Measurements from ENCODE around the gene NELL1. TPM values are rescaled to one million over a fixed set of nuclear protein-coding genes. Genes with fewer than 3 reads are reported as not detected.

The NELL1 gene
- total and polyA plus RNA-seq, 2 donors: 1.4 to 4.3 TPM

GRCh38 chr11:21546703-21547102, 877.3 kb downstream of the NELL1 start:
- Histone ChIP-seq H3K9me3 (ENCODE audit: control insufficient read depth in 2 of 2, insufficient read depth in 1 of 2, low read length in 1 of 2) (no peaks in the 10 kb centered on the region), H3K36me3 (ENCODE audit: control insufficient read depth in 2 of 2, insufficient read depth in 2 of 2, low read length in 1 of 2) (no peaks in the 10 kb centered on the region), H3K4me3 (ENCODE audit: low read length in 2 of 2) (no peak overlapping the region), H3K4me1 (ENCODE audit: control insufficient read depth in 2 of 2, insufficient read depth in 2 of 2, low read length in 2 of 2) (no peaks in the 10 kb centered on the region), H3K27me3 (ENCODE audit: control insufficient read depth in 2 of 2, insufficient read depth in 1 of 2, low read length in 1 of 2) (no peaks in the 10 kb centered on the region), H3K27ac (ENCODE audit: low read depth in 1 of 2, low read length in 1 of 2) (no peak overlapping the region)
- 85% methylated on average over 1 of the region's 1 CpG for WGBS
- no peak for DNase-seq (ENCODE audit: low read depth in 6 of 9, low spot score in 9 of 9)

- Histone ChIP-seq H3K9me3 (ENCODE audit: control insufficient read depth in 2 of 2, insufficient read depth in 1 of 2, low read length in 1 of 2) (no peaks in the 10 kb centered on the region), H3K27ac (ENCODE audit: low read depth in 1 of 2, low read length in 1 of 2) (no peak overlapping the region), H3K36me3 (ENCODE audit: control insufficient read depth in 2 of 2, insufficient read depth in 2 of 2, low read length in 1 of 2) (no peaks in the 10 kb centered on the region), H3K27me3 (ENCODE audit: control insufficient read depth in 2 of 2, insufficient read depth in 1 of 2, low read length in 1 of 2) (no peaks in the 10 kb centered on the region), H3K4me1 (ENCODE audit: control insufficient read depth in 2 of 2, insufficient read depth in 2 of 2, low read length in 2 of 2) (no peaks in the 10 kb centered on the region), H3K4me3 (ENCODE audit: low read length in 2 of 2) (no peak overlapping the region)
- peak in 1 of 9 donors; percentile 2 for DNase-seq (ENCODE audit: low read depth in 6 of 9, low spot score in 9 of 9)
- 12% methylated on average over 1 of the region's 1 CpG for WGBS
Measured at GRCh38 chr11:21552911-21553310, 883.5 kb downstream of the NELL1 start.

- Histone ChIP-seq H3K4me3 (ENCODE audit: low read length in 2 of 2) (no peak overlapping the region), H3K27me3 (ENCODE audit: control insufficient read depth in 2 of 2, insufficient read depth in 1 of 2, low read length in 1 of 2) (no peaks in the 10 kb centered on the region), H3K36me3 (ENCODE audit: control insufficient read depth in 2 of 2, insufficient read depth in 2 of 2, low read length in 1 of 2) (no peaks in the 10 kb centered on the region), H3K4me1 (ENCODE audit: control insufficient read depth in 2 of 2, insufficient read depth in 2 of 2, low read length in 2 of 2) (no peaks in the 10 kb centered on the region), H3K9me3 (ENCODE audit: control insufficient read depth in 2 of 2, insufficient read depth in 1 of 2, low read length in 1 of 2) (no peaks in the 10 kb centered on the region), H3K27ac (ENCODE audit: low read depth in 1 of 2, low read length in 1 of 2) (no peak overlapping the region)
- no peak for DNase-seq (ENCODE audit: low read depth in 6 of 9, low spot score in 9 of 9)
- 94% methylated on average over 1 of the region's 1 CpG for WGBS
Measured at GRCh38 chr11:21553795-21554194, 884.4 kb downstream of the NELL1 start.

- 90% methylated on average over 3 of the region's 3 CpGs for WGBS
- Histone ChIP-seq H3K27ac (ENCODE audit: low read depth in 1 of 2, low read length in 1 of 2) (no peak overlapping the region), H3K4me1 (ENCODE audit: control insufficient read depth in 2 of 2, insufficient read depth in 2 of 2, low read length in 2 of 2) (no peaks in the 10 kb centered on the region), H3K4me3 (ENCODE audit: low read length in 2 of 2) (no peak overlapping the region), H3K9me3 (ENCODE audit: control insufficient read depth in 2 of 2, insufficient read depth in 1 of 2, low read length in 1 of 2) (no peaks in the 10 kb centered on the region), H3K36me3 (ENCODE audit: control insufficient read depth in 2 of 2, insufficient read depth in 2 of 2, low read length in 1 of 2) (no peaks in the 10 kb centered on the region), H3K27me3 (ENCODE audit: control insufficient read depth in 2 of 2, insufficient read depth in 1 of 2, low read length in 1 of 2) (no peaks in the 10 kb centered on the region)
- no peak for DNase-seq (ENCODE audit: low read depth in 6 of 9, low spot score in 9 of 9)
Measured at GRCh38 chr11:21554284-21554683, 884.9 kb downstream of the NELL1 start.

GRCh38 chr11:21556926-21557325, 887.5 kb downstream of the NELL1 start:
- Histone ChIP-seq H3K27ac (ENCODE audit: low read depth in 1 of 2, low read length in 1 of 2) (no peak overlapping the region), H3K4me1 (ENCODE audit: control insufficient read depth in 2 of 2, insufficient read depth in 2 of 2, low read length in 2 of 2) (no peaks in the 10 kb centered on the region)
- WGBS: 92% methylated on average over 3 of the region's 3 CpGs

GRCh38 chr11:21560466-21560975, 891.1 kb downstream of the NELL1 start:
- H3K27me3 ChIP-seq (ENCODE audit: control insufficient read depth in 2 of 2, insufficient read depth in 1 of 2, low read length in 1 of 2): no peaks in the 10 kb centered on the region
- 91% methylated on average over 2 of the region's 2 CpGs for WGBS
- H3K27ac ChIP-seq (ENCODE audit: low read depth in 1 of 2, low read length in 1 of 2): no peak overlapping the region
- no peaks in the 10 kb centered on the region for H3K4me1 ChIP-seq (ENCODE audit: control insufficient read depth in 2 of 2, insufficient read depth in 2 of 2, low read length in 2 of 2)
- no peaks in the 10 kb centered on the region for H3K9me3 ChIP-seq (ENCODE audit: control insufficient read depth in 2 of 2, insufficient read depth in 1 of 2, low read length in 1 of 2)
- no peak overlapping the region for H3K4me3 ChIP-seq (ENCODE audit: low read length in 2 of 2)
- no peak for DNase-seq (ENCODE audit: low read depth in 6 of 9, low spot score in 9 of 9)
- H3K36me3 ChIP-seq (ENCODE audit: control insufficient read depth in 2 of 2, insufficient read depth in 2 of 2, low read length in 1 of 2): no peaks in the 10 kb centered on the region

More at GRCh38 chr11:21556926-21557325, 887.5 kb downstream of the NELL1 start:
- DNase-seq (ENCODE audit: low read depth in 6 of 9, low spot score in 9 of 9): no peak
- no peaks in the 10 kb centered on the region for H3K27me3 ChIP-seq (ENCODE audit: control insufficient read depth in 2 of 2, insufficient read depth in 1 of 2, low read length in 1 of 2)
- H3K36me3 ChIP-seq (ENCODE audit: control insufficient read depth in 2 of 2, insufficient read depth in 2 of 2, low read length in 1 of 2): no peaks in the 10 kb centered on the region
- no peaks in the 10 kb centered on the region for H3K9me3 ChIP-seq (ENCODE audit: control insufficient read depth in 2 of 2, insufficient read depth in 1 of 2, low read length in 1 of 2)
- H3K4me3 ChIP-seq (ENCODE audit: low read length in 2 of 2): no peak overlapping the region

- WGBS: 98% methylated on average over 1 of the region's 1 CpG
- no peaks in the 10 kb centered on the region for H3K27me3 ChIP-seq (ENCODE audit: control insufficient read depth in 2 of 2, insufficient read depth in 1 of 2, low read length in 1 of 2)
Measured at GRCh38 chr11:21561581-21561980, 892.2 kb downstream of the NELL1 start.

GRCh38 chr11:21564095-21564494, 894.7 kb downstream of the NELL1 start:
- Histone ChIP-seq H3K27ac (ENCODE audit: low read depth in 1 of 2, low read length in 1 of 2) (no peak overlapping the region), H3K36me3 (ENCODE audit: control insufficient read depth in 2 of 2, insufficient read depth in 2 of 2, low read length in 1 of 2) (no peaks in the 10 kb centered on the region), H3K4me3 (ENCODE audit: low read length in 2 of 2) (no peak overlapping the region), H3K4me1 (ENCODE audit: control insufficient read depth in 2 of 2, insufficient read depth in 2 of 2, low read length in 2 of 2) (no peaks in the 10 kb centered on the region), H3K9me3 (ENCODE audit: control insufficient read depth in 2 of 2, insufficient read depth in 1 of 2, low read length in 1 of 2) (no peaks in the 10 kb centered on the region), H3K27me3 (ENCODE audit: control insufficient read depth in 2 of 2, insufficient read depth in 1 of 2, low read length in 1 of 2) (no peaks in the 10 kb centered on the region)
- 97% methylated on average over 2 of the region's 2 CpGs for WGBS
- no peak for DNase-seq (ENCODE audit: low read depth in 6 of 9, low spot score in 9 of 9)

More at GRCh38 chr11:21561581-21561980, 892.2 kb downstream of the NELL1 start:
- no peaks in the 10 kb centered on the region for H3K4me1 ChIP-seq (ENCODE audit: control insufficient read depth in 2 of 2, insufficient read depth in 2 of 2, low read length in 2 of 2)
- no peak overlapping the region for H3K27ac ChIP-seq (ENCODE audit: low read depth in 1 of 2, low read length in 1 of 2)
- H3K36me3 ChIP-seq (ENCODE audit: control insufficient read depth in 2 of 2, insufficient read depth in 2 of 2, low read length in 1 of 2): no peaks in the 10 kb centered on the region
- no peaks in the 10 kb centered on the region for H3K9me3 ChIP-seq (ENCODE audit: control insufficient read depth in 2 of 2, insufficient read depth in 1 of 2, low read length in 1 of 2)
- H3K4me3 ChIP-seq (ENCODE audit: low read length in 2 of 2): no peak overlapping the region
- DNase-seq (ENCODE audit: low read depth in 6 of 9, low spot score in 9 of 9): no peak

- Histone ChIP-seq H3K9me3 (ENCODE audit: control insufficient read depth in 2 of 2, insufficient read depth in 1 of 2, low read length in 1 of 2) (no peaks in the 10 kb centered on the region), H3K4me1 (ENCODE audit: control insufficient read depth in 2 of 2, insufficient read depth in 2 of 2, low read length in 2 of 2) (no peaks in the 10 kb centered on the region), H3K36me3 (ENCODE audit: control insufficient read depth in 2 of 2, insufficient read depth in 2 of 2, low read length in 1 of 2) (no peaks in the 10 kb centered on the region), H3K27ac (ENCODE audit: low read depth in 1 of 2, low read length in 1 of 2) (no peak overlapping the region), H3K4me3 (ENCODE audit: low read length in 2 of 2) (no peak overlapping the region), H3K27me3 (ENCODE audit: control insufficient read depth in 2 of 2, insufficient read depth in 1 of 2, low read length in 1 of 2) (no peaks in the 10 kb centered on the region)
- no peak for DNase-seq (ENCODE audit: low read depth in 6 of 9, low spot score in 9 of 9)
- WGBS: 44% methylated on average over 4 of the region's 4 CpGs
Measured at GRCh38 chr11:21564833-21565682, 895.7 kb downstream of the NELL1 start.
